Occipital lobe (tissue), 2 donors: Measurements from ENCODE around the gene KCNK3. TPM values are rescaled to one million over a fixed set of nuclear protein-coding genes. Genes with fewer than 3 reads are reported as not detected.
"Not testable (repeated sequence)": the region's sequence is repeated elsewhere in the genome, so short reads cannot be mapped to it uniquely, and the experiment has no call there.

Experiments
- DNase-seq: peaks from one replicate; lab custom pipeline; 2025; lab: John Stamatoyannopoulos, UW
- total RNA-seq: library from RNA; depleted of rRNA; stranded (reverse); fragments of >200 nt; gene quantifications from one replicate; pipeline ENCODE4 v1.2.3, GENCODE V29; 2014

Gene KCNK3
- total RNA-seq, 1 donor from 2014 or later: 3.6 TPM

GRCh38 chr2:26665296-26665695 lies 27.2 kb upstream of the KCNK3 start:
- not testable (repeated sequence) for DNase-seq

- DNase-seq: no peak
Observed at GRCh38 chr2:26666671-26667070, 25.9 kb upstream of the KCNK3 start.

GRCh38 chr2:26668041-26668440 lies 24.5 kb upstream of the KCNK3 start:
- DNase-seq: no peak

GRCh38 chr2:26668856-26669750 lies 23.4 kb upstream of the KCNK3 start:
- no peak for DNase-seq

GRCh38 chr2:26670171-26670570 lies 22.4 kb upstream of the KCNK3 start:
- DNase-seq: no peak

- DNase-seq: no peak
Observed at GRCh38 chr2:26670931-26671460, 21.5 kb upstream of the KCNK3 start.

- DNase-seq: no peak
Observed at GRCh38 chr2:26671691-26672090, 20.8 kb upstream of the KCNK3 start.

GRCh38 chr2:26672112-26672817 lies 20.3 kb upstream of the KCNK3 start:
- no peak for DNase-seq

GRCh38 chr2:26672818-26673393 lies 19.6 kb upstream of the KCNK3 start:
- DNase-seq: no peak

- DNase-seq: no peak
Observed at GRCh38 chr2:26674002-26674751, 18.3 kb upstream of the KCNK3 start.

GRCh38 chr2:26674771-26675170 lies 17.8 kb upstream of the KCNK3 start:
- no peak for DNase-seq

- no peak for DNase-seq
Observed at GRCh38 chr2:26675651-26676255, 16.8 kb upstream of the KCNK3 start.

GRCh38 chr2:26678035-26678434 lies 14.5 kb upstream of the KCNK3 start:
- DNase-seq: no peak

- DNase-seq: no peak
Observed at GRCh38 chr2:26679867-26680266, 12.7 kb upstream of the KCNK3 start.

- no peak for DNase-seq
Observed at GRCh38 chr2:26681656-26682055, 10.9 kb upstream of the KCNK3 start.

- DNase-seq: no peak
Observed at GRCh38 chr2:26682155-26682554, 10.4 kb upstream of the KCNK3 start.

- no peak for DNase-seq
Observed at GRCh38 chr2:26683583-26683982, 8.9 kb upstream of the KCNK3 start.

- DNase-seq: no peak
Observed at GRCh38 chr2:26685341-26685740, 7.2 kb upstream of the KCNK3 start.

GRCh38 chr2:26685989-26686839 lies 6.3 kb upstream of the KCNK3 start:
- DNase-seq: no peak

GRCh38 chr2:26687328-26687727 lies 5.2 kb upstream of the KCNK3 start:
- no peak for DNase-seq
